Suprapubic skin (tissue), 3 donors: ENCODE data around the gene ICAM2.

Experiments
- EP300 ChIP-seq: sonication (generic); formaldehyde crosslinking; IDR thresholded peaks from one replicate; pipeline ENCODE4 v1.6.1; 2017; ENCODE audit warnings: antibody characterized with exemption
- POLR2A ChIP-seq, 2 donors: fragments of 450-650 bp; IDR thresholded peaks; one replicate each; pipeline ENCODE4 v1.6.1; 2017; ENCODE audit warnings: antibody characterized with exemption in 2 of 2, mild to moderate bottlenecking in 2 of 2, moderate library complexity in 2 of 2
- TF ChIP-seq, protein P1 (sequence below), 2 donors: fragments of 200-600 bp in 1 of 2; fragments of 450-650 bp in 1 of 2; sonication (generic) in 1 of 2; IDR thresholded peaks; one replicate each; pipeline ENCODE4 v1.5.1; 2016 to 2019; ENCODE audit warnings: antibody characterized with exemption in 2 of 2, mild to moderate bottlenecking in 1 of 2, moderate library complexity in 1 of 2

DNA sequence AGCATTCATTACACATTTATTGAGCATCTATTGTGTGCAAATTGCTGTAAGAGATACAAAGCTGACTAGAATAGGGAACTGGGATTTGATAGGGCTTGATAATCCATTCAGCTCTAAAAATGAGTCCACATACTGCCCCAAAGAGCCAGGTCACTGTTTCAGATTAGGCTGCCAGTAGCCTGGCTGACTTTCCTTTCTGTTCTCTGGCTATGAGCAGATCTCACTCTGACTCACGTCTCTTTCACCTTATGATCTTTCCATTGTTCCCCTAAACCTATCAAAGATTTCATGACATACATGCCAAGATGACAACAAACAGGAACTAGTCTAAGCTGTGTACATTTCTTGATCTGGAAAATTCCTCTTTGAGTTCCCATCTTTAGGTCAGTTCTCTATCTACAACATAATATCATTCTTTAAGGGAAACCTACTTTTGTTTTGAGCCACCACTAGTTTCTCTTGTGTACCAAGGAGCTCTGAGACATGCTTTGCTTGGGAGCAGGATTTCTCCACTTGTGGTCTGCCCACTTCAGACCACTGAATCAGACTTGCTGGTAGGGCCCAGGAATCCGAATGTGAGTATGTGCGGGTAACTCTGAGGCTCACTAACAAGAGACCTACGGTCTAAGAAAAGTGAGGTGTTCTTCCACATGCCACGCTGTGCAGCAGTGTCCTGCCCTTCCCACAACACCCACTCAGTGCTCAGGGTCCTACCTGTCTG is 40.9 kb upstream of the ICAM2 start:
- TF ChIP-seq, protein P1, sequence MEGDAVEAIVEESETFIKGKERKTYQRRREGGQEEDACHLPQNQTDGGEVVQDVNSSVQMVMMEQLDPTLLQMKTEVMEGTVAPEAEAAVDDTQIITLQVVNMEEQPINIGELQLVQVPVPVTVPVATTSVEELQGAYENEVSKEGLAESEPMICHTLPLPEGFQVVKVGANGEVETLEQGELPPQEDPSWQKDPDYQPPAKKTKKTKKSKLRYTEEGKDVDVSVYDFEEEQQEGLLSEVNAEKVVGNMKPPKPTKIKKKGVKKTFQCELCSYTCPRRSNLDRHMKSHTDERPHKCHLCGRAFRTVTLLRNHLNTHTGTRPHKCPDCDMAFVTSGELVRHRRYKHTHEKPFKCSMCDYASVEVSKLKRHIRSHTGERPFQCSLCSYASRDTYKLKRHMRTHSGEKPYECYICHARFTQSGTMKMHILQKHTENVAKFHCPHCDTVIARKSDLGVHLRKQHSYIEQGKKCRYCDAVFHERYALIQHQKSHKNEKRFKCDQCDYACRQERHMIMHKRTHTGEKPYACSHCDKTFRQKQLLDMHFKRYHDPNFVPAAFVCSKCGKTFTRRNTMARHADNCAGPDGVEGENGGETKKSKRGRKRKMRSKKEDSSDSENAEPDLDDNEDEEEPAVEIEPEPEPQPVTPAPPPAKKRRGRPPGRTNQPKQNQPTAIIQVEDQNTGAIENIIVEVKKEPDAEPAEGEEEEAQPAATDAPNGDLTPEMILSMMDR (IDR thresholded peaks at IDR 0.05): no peak
- TF ChIP-seq POLR2A (IDR thresholded peaks at IDR 0.05): no peak
- no peak for TF ChIP-seq EP300
